WTC11 (cell line): ENCODE data around the gene EIF4G3. TPM values are rescaled to one million over a fixed set of nuclear protein-coding genes. Genes with fewer than 3 reads are reported as not detected.

Experiments
- ARID4B ChIP-seq: sonication (generic); formaldehyde crosslinking; IDR thresholded peaks from 2 replicates; pipeline ENCODE4 v1.8.0; 2023; ENCODE audit warnings: missing genetic modification reagents, mild to moderate bottlenecking, borderline replicate concordance
- ATF6 ChIP-seq: sonication (generic); formaldehyde crosslinking; IDR thresholded peaks from 2 replicates; pipeline ENCODE4 v1.8.1; 2023; ENCODE audit warnings: mild to moderate bottlenecking, missing genetic modification reagents
- CBFB ChIP-seq: sonication (generic); formaldehyde crosslinking; IDR thresholded peaks from 2 replicates; pipeline ENCODE4 v1.8.1; 2022; ENCODE audit warnings: mild to moderate bottlenecking, low read depth, missing genetic modification reagents
- CREM ChIP-seq: sonication (generic); formaldehyde crosslinking; IDR thresholded peaks from 2 replicates; pipeline ENCODE4 v1.8.1; 2022; ENCODE audit warnings: mild to moderate bottlenecking, missing genetic modification reagents, moderate library complexity
- CTCF ChIP-seq: fragments of 200-600 bp; IDR thresholded peaks from 2 replicates; pipeline ENCODE4 v1.8.0; 2022; ENCODE audit warnings: antibody characterized with exemption
- E2F4 ChIP-seq: sonication (generic); formaldehyde crosslinking; IDR thresholded peaks from 2 replicates; pipeline ENCODE4 v1.8.1; 2022; ENCODE audit warnings: low read depth, mild to moderate bottlenecking, moderate library complexity, missing genetic modification reagents, borderline replicate concordance
- GRHL2 ChIP-seq: fragments of 250-450 bp; sonication (Bioruptor Pico); IDR thresholded peaks from 2 replicates; pipeline ENCODE4 v1.8.0; 2022; ENCODE audit warnings: mild to moderate bottlenecking, moderate library complexity; ENCODE audit not compliant: insufficient replicate concordance, severe bottlenecking
- GTF2I ChIP-seq: fragments of 250-450 bp; sonication (Bioruptor Pico); conservative IDR thresholded peaks from 2 replicates; pipeline ENCODE4 v1.4.0; 2021; ENCODE audit warnings: mild to moderate bottlenecking
- HMGA2 ChIP-seq: fragments of 250-450 bp; sonication (Bioruptor Pico); IDR thresholded peaks from 2 replicates; pipeline ENCODE4 v1.4.0; 2021; ENCODE audit warnings: mild to moderate bottlenecking, moderate library complexity
- IRF2 ChIP-seq: sonication (generic); formaldehyde crosslinking; IDR thresholded peaks from 2 replicates; pipeline ENCODE4 v1.8.0; 2022; ENCODE audit warnings: low read depth, missing genetic modification reagents, borderline replicate concordance
- JAZF1 ChIP-seq: fragments of 250-450 bp; sonication (Bioruptor Pico); IDR thresholded peaks from 2 replicates; pipeline ENCODE4 v1.9.0; 2021; ENCODE audit warnings: moderate library complexity, mild to moderate bottlenecking, inconsistent platforms
- JUN ChIP-seq: sonication (generic); formaldehyde crosslinking; IDR thresholded peaks from 2 replicates; pipeline ENCODE4 v1.8.0; 2023; ENCODE audit warnings: mild to moderate bottlenecking, missing genetic modification reagents
- MAX ChIP-seq: sonication (generic); formaldehyde crosslinking; IDR thresholded peaks from 2 replicates; pipeline ENCODE4 v1.8.0; 2022; ENCODE audit warnings: mild to moderate bottlenecking, missing genetic modification reagents
- NFATC4 ChIP-seq: fragments of 250-450 bp; sonication (Bioruptor Pico); IDR thresholded peaks from 2 replicates; pipeline ENCODE4 v1.9.0; 2021; ENCODE audit warnings: mild to moderate bottlenecking
- NFE2L1 ChIP-seq: sonication (generic); formaldehyde crosslinking; IDR thresholded peaks from 2 replicates; pipeline ENCODE4 v1.8.1; 2023; ENCODE audit warnings: missing genetic modification reagents
- NR2C2 ChIP-seq: sonication (generic); formaldehyde crosslinking; IDR thresholded peaks from 2 replicates; pipeline ENCODE4 v1.8.0; 2022; ENCODE audit warnings: mild to moderate bottlenecking, missing genetic modification reagents
- PREB ChIP-seq: sonication (generic); formaldehyde crosslinking; IDR thresholded peaks from 2 replicates; pipeline ENCODE4 v1.8.1; 2022; ENCODE audit warnings: mild to moderate bottlenecking, missing genetic modification reagents, moderate library complexity, borderline replicate concordance
- RELA ChIP-seq: sonication (generic); formaldehyde crosslinking; IDR thresholded peaks from 2 replicates; pipeline ENCODE4 v1.8.1; 2022; ENCODE audit warnings: missing genetic modification reagents, mild to moderate bottlenecking, borderline replicate concordance
- TEAD4 ChIP-seq: sonication (generic); formaldehyde crosslinking; IDR thresholded peaks from 2 replicates; pipeline ENCODE4 v1.8.0; 2022; ENCODE audit warnings: mild to moderate bottlenecking, missing genetic modification reagents
- TP53 ChIP-seq: sonication (generic); formaldehyde crosslinking; IDR thresholded peaks from 2 replicates; pipeline ENCODE4 v1.8.1; 2023; ENCODE audit warnings: mild to moderate bottlenecking, missing genetic modification reagents
- ZNF138 ChIP-seq: sonication (generic); formaldehyde crosslinking; conservative IDR thresholded peaks from 2 replicates; pipeline ENCODE4 v1.8.1; 2022; ENCODE audit warnings: mild to moderate bottlenecking, moderate library complexity, missing genetic modification reagents
- ZNF232 ChIP-seq: sonication (generic); formaldehyde crosslinking; IDR thresholded peaks from 2 replicates; pipeline ENCODE4 v1.8.0; 2022; ENCODE audit warnings: mild to moderate bottlenecking, missing genetic modification reagents
- ZNF281 ChIP-seq: sonication (generic); formaldehyde crosslinking; IDR thresholded peaks from 2 replicates; pipeline ENCODE4 v1.8.0; 2023; ENCODE audit warnings: mild to moderate bottlenecking, missing genetic modification reagents
- ZNF396 ChIP-seq: fragments of 250-450 bp; sonication (Bioruptor Pico); IDR thresholded peaks from 2 replicates; pipeline ENCODE4 v1.8.0; 2021; ENCODE audit warnings: mild to moderate bottlenecking, moderate library complexity, borderline replicate concordance
- total RNA-seq: library from RNA; stranded (reverse); gene quantifications from 3 replicates; pipeline ENCODE4 v1.2.3, GENCODE V29; 2021

EIF4G3 gene
- total RNA-seq, 1 experiment from 2014 or later = 77.7 TPM

GRCh38 chr1:21176586-21177555 is at the start of gene EIF4G3 (continued):
- TF ChIP-seq CTCF = no peak
- no peak for TF ChIP-seq E2F4 (CRISPR knock-in tag)
- no peak for TF ChIP-seq ZNF281 (CRISPR knock-in tag)
- TF ChIP-seq ZNF138 = no peak
- 0 out of 2 replicates have a peak, but pooled peaks have one; percentile 5 for TF ChIP-seq HMGA2 (CRISPR knock-in tag)
- no peak for TF ChIP-seq ZNF232 (CRISPR knock-in tag)
- no peak for TF ChIP-seq CREM
- no peak for TF ChIP-seq TP53 (CRISPR knock-in tag)
- TF ChIP-seq IRF2 (CRISPR knock-in tag) = no peak
- TF ChIP-seq NR2C2 = no peak
- TF ChIP-seq JUN (CRISPR knock-in tag) = no peak
- TF ChIP-seq GTF2I = peak; percentile 65; the same call in 1 of the 2 replicates
- no peak for TF ChIP-seq ARID4B (CRISPR knock-in tag)
- no peak for TF ChIP-seq ZNF396
- TF ChIP-seq MAX (CRISPR knock-in tag) = peak; percentile 80
- TF ChIP-seq NFE2L1 (CRISPR knock-in tag) = 0 out of 2 replicates have a peak, but pooled peaks have one; percentile 21
- TF ChIP-seq NFATC4 (CRISPR knock-in tag) = no peak
- no peak for TF ChIP-seq GRHL2 (CRISPR knock-in tag)
- no peak for TF ChIP-seq JAZF1 (CRISPR knock-in tag)
- TF ChIP-seq ATF6 (CRISPR knock-in tag) = no peak
- TF ChIP-seq TEAD4 (CRISPR knock-in tag) = no peak
- no peak for TF ChIP-seq CBFB (CRISPR knock-in tag)
- no peak for TF ChIP-seq RELA
- no peak for TF ChIP-seq PREB
